GM12878 (cell line): ENCODE data around the gene FLRT1.

ENCODE experiments used
- ATF2 ChIP-seq: IDR thresholded peaks from 2 replicates; pipeline ENCODE4 v1.6.1; 2012; ENCODE audit warnings: low read length, inconsistent platforms
- BRCA1 ChIP-seq: IDR thresholded peaks from 2 replicates; pipeline ENCODE4 v1.6.1; 2011; ENCODE audit warnings: low read depth, low read length, improper control_type of control experiment
- CEBPB ChIP-seq, 2 experiments: fragments of 150-350 bp in 1 of 2; IDR thresholded peaks; 2 replicates each; pipeline ENCODE4 v1.6.1; 2012 to 2014; ENCODE audit warnings: low read depth in 2 of 2, low read length in 2 of 2, borderline replicate concordance in 1 of 2, inconsistent platforms in 1 of 2
- IKZF1 ChIP-seq: fragments of 450-650 bp; conservative IDR thresholded peaks from 2 replicates; pipeline ENCODE4 v1.6.1; 2017; ENCODE audit warnings: antibody characterized with exemption, mild to moderate bottlenecking
- MAX ChIP-seq: IDR thresholded peaks from 2 replicates; pipeline ENCODE4 v1.6.1; 2012; ENCODE audit warnings: low read depth, low read length, improper control_type of control experiment
- SIN3A ChIP-seq: IDR thresholded peaks from 2 replicates; pipeline ENCODE4 v1.6.1; 2012; ENCODE audit warnings: low read depth, low read length, improper control_type of control experiment
- SRF ChIP-seq, 2 experiments: IDR thresholded peaks; 2 replicates each; pipeline ENCODE4 v1.6.1; 2011; ENCODE audit warnings: low read depth in 2 of 2, low read length in 2 of 2, mild to moderate bottlenecking in 1 of 2, moderate library complexity in 1 of 2
- SUZ12 ChIP-seq: fragments of 200-600 bp; sonication (generic); IDR thresholded peaks from one replicate; pipeline ENCODE4 v1.6.1; 2018; ENCODE audit warnings: antibody characterized with exemption, mild to moderate bottlenecking; ENCODE audit not compliant: unreplicated experiment
- TAF1 ChIP-seq: IDR thresholded peaks from 2 replicates; pipeline ENCODE4 v1.6.1; 2011; ENCODE audit warnings: mild to moderate bottlenecking, low read depth, low read length, borderline replicate concordance
- TCF12 ChIP-seq: IDR thresholded peaks from 2 replicates; pipeline ENCODE4 v1.6.1; 2011; ENCODE audit warnings: low read depth, mild to moderate bottlenecking, low read length
- TF ChIP-seq, protein P1 (sequence below), 3 experiments: IDR thresholded peaks in 2 of 3; conservative IDR thresholded peaks in 1 of 3; 2 replicates each; pipeline ENCODE4 v1.5.1; 2011; ENCODE audit warnings: low read depth in 3 of 3, low read length in 3 of 3, mild to moderate bottlenecking in 3 of 3, control low read depth in 2 of 3, moderate library complexity in 2 of 3, inconsistent platforms in 1 of 3, mixed read lengths in 1 of 3; ENCODE audit not compliant: control insufficient read depth in 2 of 3, insufficient read depth in 1 of 3; ENCODE audit errors: extremely low read depth in 1 of 3
- TF ChIP-seq, protein P2 (sequence below): IDR thresholded peaks from 2 replicates; pipeline ENCODE4 v1.6.1; 2012; ENCODE audit warnings: mild to moderate bottlenecking, low read depth, low read length

- TF ChIP-seq SIN3A (no peak), SRF (IDR thresholded peaks at IDR 0.05; ENCODE audit: low read depth in 2 of 2, low read length in 2 of 2) (no peak), ATF2 (no peak), TCF12 (no peak), IKZF1 (no peak), BRCA1 (no peak), SUZ12 (no peak), TAF1 (no peak), MAX (no peak), CEBPB (IDR thresholded peaks at IDR 0.05; ENCODE audit: borderline replicate concordance in 1 of 2, low read depth in 2 of 2, low read length in 2 of 2) (no peak)
- TF ChIP-seq, protein P1, sequence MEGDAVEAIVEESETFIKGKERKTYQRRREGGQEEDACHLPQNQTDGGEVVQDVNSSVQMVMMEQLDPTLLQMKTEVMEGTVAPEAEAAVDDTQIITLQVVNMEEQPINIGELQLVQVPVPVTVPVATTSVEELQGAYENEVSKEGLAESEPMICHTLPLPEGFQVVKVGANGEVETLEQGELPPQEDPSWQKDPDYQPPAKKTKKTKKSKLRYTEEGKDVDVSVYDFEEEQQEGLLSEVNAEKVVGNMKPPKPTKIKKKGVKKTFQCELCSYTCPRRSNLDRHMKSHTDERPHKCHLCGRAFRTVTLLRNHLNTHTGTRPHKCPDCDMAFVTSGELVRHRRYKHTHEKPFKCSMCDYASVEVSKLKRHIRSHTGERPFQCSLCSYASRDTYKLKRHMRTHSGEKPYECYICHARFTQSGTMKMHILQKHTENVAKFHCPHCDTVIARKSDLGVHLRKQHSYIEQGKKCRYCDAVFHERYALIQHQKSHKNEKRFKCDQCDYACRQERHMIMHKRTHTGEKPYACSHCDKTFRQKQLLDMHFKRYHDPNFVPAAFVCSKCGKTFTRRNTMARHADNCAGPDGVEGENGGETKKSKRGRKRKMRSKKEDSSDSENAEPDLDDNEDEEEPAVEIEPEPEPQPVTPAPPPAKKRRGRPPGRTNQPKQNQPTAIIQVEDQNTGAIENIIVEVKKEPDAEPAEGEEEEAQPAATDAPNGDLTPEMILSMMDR (IDR thresholded peaks at IDR 0.05 in 2 of 3, conservative IDR thresholded peaks at IDR 0.05 in 1 of 3; ENCODE audit: control insufficient read depth in 2 of 3, extremely low read depth in 1 of 3, insufficient read depth in 1 of 3, low read depth in 3 of 3, low read length in 3 of 3), result no peak
- TF ChIP-seq, protein P2, sequence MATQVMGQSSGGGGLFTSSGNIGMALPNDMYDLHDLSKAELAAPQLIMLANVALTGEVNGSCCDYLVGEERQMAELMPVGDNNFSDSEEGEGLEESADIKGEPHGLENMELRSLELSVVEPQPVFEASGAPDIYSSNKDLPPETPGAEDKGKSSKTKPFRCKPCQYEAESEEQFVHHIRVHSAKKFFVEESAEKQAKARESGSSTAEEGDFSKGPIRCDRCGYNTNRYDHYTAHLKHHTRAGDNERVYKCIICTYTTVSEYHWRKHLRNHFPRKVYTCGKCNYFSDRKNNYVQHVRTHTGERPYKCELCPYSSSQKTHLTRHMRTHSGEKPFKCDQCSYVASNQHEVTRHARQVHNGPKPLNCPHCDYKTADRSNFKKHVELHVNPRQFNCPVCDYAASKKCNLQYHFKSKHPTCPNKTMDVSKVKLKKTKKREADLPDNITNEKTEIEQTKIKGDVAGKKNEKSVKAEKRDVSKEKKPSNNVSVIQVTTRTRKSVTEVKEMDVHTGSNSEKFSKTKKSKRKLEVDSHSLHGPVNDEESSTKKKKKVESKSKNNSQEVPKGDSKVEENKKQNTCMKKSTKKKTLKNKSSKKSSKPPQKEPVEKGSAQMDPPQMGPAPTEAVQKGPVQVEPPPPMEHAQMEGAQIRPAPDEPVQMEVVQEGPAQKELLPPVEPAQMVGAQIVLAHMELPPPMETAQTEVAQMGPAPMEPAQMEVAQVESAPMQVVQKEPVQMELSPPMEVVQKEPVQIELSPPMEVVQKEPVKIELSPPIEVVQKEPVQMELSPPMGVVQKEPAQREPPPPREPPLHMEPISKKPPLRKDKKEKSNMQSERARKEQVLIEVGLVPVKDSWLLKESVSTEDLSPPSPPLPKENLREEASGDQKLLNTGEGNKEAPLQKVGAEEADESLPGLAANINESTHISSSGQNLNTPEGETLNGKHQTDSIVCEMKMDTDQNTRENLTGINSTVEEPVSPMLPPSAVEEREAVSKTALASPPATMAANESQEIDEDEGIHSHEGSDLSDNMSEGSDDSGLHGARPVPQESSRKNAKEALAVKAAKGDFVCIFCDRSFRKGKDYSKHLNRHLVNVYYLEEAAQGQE, result no peak
Measured at GRCh38 chr11:64045700-64046099, 10.0 kb downstream of the FLRT1 start.
